HG03045 (cell line): ENCODE measurements around the gene NEK4.
"Not testable (repeated sequence)": the region's sequence is repeated elsewhere in the genome, so short reads cannot be mapped to it uniquely, and the experiment has no call there.

Experiments used
- ATAC-seq: cut with Tn5 transposase; IDR thresholded peaks from one replicate; pipeline ENCODE4 v1.9.1; 2021; ENCODE audit warnings: mild to moderate bottlenecking, moderate library complexity; ENCODE audit not compliant: unreplicated experiment

NEK4 gene

GRCh38 chr3:52779837-52780585 lies 9.3 kb upstream of the NEK4 start:
- no peak for ATAC-seq

DNA sequence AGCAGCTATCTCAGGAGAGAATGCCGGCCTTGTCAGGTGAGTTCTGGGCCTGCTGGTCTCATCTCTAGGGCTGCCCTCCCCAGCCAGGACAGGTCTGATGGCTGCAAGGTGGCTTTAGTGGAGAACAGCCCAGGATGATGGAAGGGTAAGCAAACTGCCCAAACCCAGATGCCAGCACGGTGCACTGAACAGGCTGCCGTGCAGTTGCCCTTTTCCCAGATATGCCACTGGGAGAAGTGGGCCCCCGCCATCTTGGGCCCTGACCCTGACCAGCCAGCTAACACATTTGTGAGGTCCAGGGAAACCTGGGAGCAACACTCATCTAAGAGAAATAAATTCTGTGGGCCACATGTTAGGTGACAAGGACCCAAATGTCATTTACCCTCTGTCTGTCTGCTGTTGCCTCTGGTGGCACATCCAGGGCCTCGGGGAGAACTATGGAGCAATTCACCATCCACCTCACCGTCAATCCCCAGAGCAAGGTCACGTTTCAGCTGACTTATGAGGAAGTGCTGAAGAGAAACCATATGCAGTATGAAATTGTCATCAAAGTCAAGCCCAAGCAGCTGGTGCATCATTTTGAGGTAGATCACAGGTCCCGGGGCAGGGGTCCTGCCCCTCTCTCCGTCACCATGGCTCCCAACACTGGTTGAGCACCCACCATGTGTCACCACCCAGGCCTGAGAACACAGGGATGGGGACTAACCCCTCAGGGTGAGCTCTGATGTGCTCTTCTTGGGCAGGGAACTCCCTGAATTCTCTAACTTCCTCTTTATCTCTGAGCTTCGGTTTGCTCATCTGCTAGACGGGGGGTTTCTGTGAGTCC lies 8.5 kb upstream of the NEK4 start:
- ATAC-seq, result peak; percentile 53

DNA sequence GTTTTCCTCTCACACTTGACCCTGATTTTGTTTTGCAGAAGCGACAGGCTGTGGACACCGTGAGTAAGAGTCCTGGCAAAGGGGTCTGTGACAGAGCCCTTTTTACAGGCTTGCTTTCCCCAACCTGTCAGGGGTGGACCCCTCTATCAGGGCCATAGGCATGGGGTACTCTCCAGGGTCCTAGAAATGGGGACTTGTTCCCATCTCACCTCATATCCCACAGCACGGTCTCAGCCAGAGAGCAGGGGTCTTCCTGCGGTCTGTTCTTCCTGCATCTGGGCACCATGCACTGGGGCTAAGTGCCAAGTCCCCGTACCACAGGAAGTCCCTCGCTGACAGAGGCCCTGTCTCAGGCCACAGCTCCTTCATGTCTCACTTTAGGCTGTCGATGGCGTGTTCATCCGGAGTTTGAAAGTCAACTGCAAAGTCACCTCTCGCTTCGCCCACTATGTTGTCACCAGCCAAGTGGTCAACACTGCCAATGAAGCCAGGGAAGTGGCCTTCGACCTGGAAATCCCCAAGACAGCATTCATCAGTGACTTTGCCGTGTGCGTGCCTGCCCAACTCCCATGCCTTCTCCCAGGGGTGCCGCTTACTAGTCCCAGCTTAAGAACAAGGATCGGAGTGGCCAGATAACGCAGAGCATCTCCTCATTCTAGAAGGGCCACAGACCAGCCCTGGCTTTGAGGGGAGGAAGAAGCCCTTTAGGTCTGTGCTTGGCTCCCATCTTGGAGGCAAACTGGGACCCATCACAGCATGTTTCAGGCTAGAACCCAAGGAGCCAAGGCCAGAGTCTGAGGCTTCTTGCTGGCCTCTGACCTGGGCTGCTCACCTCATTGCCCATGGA lies 7.4 kb upstream of the NEK4 start:
- no peak for ATAC-seq

- ATAC-seq, result no peak
Measured at GRCh38 chr3:52777127-52777958, 6.6 kb upstream of the NEK4 start, which contains the start of gene ITIH1. Gene ITIH1 (plus strand): TSS chr3:52777599. CDS start chr3:52777616, 17 bp downstream.

DNA sequence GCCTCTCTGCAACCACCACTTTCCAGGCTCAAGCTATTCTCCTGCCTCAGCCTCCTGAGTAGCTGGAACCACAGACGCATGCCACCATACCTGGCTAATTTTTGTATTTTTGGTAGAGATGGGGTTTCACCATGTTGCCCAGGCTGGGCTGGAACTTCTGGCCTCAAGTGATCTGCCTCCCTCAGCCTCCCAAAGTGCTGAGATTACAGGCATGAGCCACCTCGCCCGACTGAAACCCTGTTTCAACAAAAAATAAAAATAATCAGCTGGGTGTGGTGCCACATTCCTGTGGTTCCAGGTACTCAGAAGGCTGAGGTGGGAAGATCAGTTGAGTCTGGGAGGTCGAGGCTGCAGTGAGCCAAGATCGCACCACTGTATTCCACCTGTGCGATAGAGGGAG lies 5.7 kb upstream of the NEK4 start:
- ATAC-seq, result not testable (repeated sequence)

DNA sequence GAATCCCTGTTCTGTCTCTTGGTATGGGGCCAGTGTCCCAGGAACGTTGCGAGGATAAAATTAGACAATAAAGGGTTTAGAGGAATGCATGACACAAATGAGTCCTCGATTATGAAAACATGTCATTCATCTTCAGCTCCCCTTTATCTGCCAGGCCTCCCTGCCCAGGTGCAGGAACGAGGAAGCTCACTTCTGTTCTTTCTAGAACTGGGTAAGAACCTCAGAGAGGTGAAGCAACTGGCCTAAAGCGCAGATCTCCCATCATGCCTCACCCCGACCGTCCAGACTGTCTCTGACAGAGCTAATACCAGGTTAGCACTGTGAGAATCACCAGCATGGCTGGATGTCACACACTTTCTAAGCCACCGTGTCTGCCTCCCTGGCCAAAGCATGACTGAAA lies 5.1 kb upstream of the NEK4 start:
- no peak for ATAC-seq

DNA sequence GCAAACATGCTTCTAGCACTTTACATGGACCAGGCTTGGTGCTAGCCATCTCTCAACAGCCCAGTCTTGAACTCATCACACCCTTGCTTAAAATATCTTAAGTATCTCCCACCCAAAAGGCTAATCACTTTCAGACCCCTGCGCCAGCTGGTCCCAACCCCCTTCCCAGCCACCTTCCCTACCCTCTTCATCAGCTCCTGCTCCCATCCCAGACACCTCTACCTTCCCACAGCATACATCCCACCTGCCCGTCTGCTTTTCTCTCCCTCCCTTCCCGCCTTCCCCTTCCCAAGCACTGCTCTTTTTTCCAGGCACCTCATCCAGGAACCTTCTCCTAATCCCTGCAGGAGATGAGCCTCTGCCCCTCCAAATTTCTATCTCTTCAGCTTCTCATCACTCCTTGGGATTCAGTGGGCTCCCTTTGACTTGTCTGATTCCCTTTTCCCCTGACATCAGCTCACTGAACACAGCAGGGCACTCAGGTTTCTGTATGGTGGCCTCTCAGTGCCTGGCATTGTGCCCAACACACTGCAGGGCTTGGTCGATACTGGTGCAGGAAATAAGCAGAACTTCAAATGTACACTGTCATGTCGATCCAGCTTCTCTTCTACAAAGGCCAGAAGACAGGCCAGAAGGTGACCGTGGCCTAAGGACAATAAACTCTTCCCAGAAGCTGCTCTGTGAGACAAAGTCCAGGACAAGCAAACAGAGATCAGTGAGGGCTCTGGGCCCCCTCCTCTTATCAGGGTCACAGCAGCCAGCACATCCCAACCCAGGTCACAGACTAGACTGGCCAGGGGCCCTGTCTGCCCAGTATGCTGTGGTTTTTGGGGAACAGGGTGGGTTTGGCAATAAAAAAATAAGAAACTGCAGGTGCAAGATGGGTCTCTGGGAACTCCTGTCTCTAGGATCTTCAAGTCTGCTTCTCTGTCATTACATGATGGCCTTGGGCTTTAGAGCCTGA lies 4.4 kb upstream of the NEK4 start:
- ATAC-seq, result no peak

DNA sequence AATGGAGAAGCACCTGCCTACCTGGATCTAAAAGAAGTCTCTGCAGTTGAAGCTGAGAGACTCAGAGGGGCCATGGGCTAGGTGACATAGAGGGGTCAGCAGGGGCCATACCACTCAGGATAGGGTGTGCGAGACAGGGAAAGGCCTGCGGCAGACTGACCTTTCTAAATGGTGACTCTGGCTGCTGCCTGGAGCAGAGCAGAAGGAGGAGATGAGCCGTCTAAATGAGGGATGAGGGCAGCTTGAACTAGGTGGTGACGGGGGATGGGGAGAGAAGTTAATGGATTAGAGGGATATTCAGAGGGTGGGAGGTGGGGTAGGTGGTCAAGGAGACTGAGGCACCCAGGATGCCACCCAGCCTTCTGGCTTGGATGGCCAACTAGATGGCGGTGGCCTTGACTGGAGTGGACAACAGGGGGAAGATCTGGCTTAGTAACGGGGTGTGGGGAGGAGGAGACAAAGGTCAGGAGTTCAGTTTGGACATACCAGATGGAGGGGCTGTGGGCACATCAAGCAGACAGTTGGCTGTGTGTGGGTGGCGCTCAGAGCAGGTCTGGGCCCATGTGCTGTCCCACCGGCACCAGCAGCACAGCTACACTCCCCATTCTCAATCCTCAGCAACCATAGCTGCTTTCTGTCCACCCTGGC lies 3.5 kb upstream of the NEK4 start:
- no peak for ATAC-seq

GRCh38 chr3:52773361-52774065 lies 2.8 kb upstream of the NEK4 start:
- ATAC-seq, result no peak

- no peak for ATAC-seq
Measured at GRCh38 chr3:52771702-52772101, 962 bp upstream of the NEK4 start.

- peak; percentile 8 for ATAC-seq
Measured at GRCh38 chr3:52771334-52771681, 568 bp upstream of the NEK4 start.

DNA sequence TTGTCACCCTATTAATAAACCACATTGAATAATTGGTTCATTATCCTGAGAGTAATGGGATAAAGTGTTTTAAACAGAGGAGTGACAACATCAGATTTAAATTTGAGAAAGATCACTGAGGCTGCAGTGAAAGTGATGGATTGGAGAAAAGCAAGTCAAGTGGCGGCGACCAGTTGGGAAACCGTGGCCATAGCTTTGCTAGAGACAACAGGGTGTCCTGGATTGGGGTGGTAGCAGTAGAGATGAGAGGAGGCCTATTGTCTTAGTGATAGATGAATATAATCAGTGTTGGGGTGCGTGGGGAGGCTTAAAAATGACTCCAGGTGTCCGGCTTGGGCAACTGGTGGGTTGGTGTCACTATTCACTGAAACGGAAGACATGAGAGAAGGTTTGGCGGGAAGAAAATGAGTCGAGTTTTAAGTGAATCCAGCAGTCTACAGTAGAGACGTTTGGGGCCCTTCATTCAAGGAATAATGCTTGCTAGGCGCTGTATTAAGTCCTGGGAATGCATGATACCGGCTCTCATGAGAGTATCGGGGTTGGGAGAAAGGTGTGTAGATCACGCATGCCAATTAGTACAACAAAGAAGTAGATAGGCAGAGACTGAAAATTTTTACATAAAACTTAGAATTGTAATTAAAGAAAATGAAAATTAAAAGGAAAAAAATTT lies 819 bp downstream of the NEK4 start:
- ATAC-seq, result no peak

- no peak for ATAC-seq
Measured at GRCh38 chr3:52763466-52763865, 7.3 kb downstream of the NEK4 start.

GRCh38 chr3:52756141-52756540 lies 14.6 kb downstream of the NEK4 start:
- no peak for ATAC-seq

GRCh38 chr3:52754373-52754772 lies 16.4 kb downstream of the NEK4 start:
- ATAC-seq, result no peak

- no peak for ATAC-seq
Measured at GRCh38 chr3:52752045-52752660, 18.6 kb downstream of the NEK4 start.

- no peak for ATAC-seq
Measured at GRCh38 chr3:52743721-52744120, 27.0 kb downstream of the NEK4 start.
